Stimulated activated CD4-positive, alpha-beta T cell treated with anti-CD3 and anti-CD28 coated beads, Interleukin-4, amount 100 ng/mL, for 48 hours (primary cell): ENCODE results near the gene SPDYE3.
A peak's percentile ranks its signal among the peaks of the same experiment; 100 is the strongest.
"Not testable (repeated sequence)": the region's sequence is repeated elsewhere in the genome, so short reads cannot be mapped to it uniquely, and the experiment has no call there.

ENCODE experiments used
- DNase-seq, 2 donors: peaks; one replicate each; pipeline ENCODE4 v3.0.0-alpha.2; 2020; ENCODE audit warnings: low read depth in 2 of 2

The SPDYE3 gene, protein sequence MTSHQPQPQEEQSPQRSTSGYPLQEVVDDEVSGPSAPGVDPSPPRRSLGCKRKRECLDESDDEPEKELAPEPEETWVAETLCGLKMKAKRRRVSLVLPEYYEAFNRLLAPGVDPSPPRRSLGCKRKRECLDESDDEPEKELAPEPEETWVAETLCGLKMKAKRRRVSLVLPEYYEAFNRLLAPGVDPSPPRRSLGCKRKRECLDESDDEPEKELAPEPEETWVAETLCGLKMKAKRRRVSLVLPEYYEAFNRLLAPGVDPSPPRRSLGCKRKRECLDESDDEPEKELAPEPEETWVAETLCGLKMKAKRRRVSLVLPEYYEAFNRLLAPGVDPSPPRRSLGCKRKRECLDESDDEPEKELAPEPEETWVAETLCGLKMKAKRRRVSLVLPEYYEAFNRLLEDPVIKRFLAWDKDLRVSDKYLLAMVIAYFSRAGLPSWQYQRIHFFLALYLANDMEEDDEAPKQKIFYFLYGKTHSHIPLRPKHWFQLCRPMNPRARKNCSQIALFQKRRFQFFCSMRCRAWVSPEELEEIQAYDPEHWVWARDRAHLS

DNA sequence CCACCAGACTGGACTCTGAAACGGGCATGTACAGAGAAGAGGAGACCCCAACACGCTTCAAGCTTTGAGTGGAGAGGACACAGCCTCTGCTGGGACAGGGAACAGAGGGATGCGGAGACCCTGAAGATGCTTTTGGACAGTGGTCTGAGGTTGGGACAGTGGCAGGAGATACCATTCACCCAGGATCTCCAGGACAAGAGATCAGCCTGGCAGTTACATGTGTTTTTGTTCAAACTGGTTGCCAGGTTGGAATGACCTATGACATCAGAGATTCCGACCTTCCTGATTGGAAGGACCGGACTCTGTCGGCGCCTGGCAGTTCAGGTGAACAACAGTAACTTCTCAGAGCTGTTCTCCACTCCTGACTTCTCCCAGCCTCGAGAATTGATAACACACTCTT is at the start of gene SPDYE3:
Gene SPDYE3, plus strand, starts transcription at position 301 of the 400 bp plus-strand sequence. CDS start 184 bp downstream, outside the sequence.
- not testable (repeated sequence) for DNase-seq

DNA sequence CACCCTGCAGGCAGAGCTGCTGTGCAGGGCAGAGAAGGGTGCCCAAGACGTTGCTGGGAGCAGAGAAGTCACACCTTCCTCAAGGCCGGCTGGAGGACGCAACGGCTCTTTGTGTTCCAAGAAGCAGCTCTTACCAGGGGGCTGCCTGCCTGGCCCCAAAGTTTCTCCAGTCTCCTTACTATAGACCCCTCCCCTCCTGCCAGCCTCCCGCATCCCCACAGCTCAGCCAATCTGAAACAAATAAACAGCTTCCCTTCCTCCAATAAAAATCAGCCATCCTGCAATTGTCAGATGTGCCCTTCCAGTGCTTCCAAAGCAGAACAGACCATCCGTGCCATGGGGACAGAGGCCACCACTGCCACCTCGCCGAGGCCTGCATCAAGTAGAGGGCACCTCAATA is 47.5 kb upstream of the SPDYE3 start:
- not testable (repeated sequence) for DNase-seq

DNA sequence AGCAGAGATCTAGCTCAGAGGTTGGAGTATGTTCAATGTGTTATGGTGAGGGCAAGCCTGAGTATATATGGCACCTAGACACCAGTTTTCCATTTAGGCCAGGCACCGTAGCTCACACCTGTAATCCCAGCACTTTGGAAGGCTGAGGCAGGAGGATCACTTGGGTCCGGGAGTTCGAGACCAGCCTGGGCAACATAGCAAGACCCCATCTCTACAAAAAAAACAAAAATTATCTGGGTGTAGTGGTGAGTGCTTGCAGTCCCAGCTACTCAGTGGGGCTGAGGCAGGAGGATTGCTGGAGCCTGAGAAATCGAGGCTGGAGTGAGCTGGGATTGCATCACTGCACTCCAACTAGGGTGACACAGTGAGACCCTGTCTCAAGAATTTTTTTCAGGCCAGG is 44.6 kb upstream of the SPDYE3 start:
- DNase-seq = not testable (repeated sequence)

DNA sequence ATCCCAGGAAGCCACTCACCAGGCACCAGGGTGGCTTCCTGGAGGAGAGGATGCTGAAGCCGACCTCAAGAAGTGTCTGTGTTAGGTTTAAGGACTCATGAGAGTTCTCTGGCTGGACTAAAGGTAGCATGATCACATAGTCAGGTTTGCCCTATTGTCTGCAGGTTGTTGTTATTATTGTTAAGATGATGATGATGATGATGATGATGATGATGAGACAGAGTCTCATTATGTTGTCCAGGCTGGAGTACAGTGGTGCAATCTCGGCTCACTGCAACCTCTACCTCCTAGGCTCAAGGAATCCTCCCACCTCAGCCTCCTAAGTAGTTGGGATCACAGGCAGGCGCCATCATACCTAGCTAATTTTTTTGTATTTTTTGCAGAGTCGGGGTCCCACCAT is 43.3 kb upstream of the SPDYE3 start:
- not testable (repeated sequence) for DNase-seq

DNA sequence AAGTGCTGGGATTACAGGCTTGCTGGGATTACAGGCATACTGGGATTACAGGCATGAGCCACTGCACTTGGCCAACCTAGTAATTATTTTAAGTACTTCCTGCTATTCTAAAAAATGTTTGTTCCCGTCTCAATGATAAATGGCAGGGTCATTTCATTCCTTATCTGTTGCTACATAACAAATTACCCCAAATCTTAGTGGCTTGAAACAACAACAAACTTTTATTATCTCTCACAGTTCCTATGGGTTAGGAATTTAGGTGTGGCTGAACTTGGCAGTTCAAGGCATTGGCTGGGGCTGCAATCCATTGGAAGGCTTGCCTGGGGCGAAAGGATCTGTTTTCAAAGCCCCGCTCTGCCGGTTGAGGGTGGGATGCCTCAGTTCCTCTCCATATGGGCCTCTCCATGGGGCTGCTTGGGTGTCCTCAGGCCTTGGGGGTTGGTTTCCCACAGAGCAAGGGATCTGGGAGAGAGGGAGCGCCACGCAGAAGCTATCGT is 42.8 kb upstream of the SPDYE3 start:
- DNase-seq = not testable (repeated sequence)

DNA sequence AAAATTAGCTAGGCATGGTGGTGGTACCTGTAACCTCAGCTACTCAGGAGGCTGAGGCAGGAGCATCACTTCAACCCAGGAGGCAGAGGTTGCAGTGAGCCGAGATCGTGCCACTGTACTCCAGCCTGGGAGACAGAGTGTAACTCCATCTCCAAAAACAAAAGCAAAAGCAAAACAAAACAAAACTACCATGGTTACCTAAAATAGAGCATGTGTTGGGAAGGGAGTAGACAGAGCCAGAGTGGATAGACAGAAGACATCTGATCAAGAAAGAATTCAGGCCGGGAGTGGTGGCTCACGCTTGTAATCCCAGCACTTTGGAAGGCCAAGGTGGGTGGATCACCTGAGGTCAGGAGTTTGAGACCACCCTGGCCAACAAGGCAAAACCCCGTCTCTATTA is 41.7 kb upstream of the SPDYE3 start:
- DNase-seq = not testable (repeated sequence)

DNA sequence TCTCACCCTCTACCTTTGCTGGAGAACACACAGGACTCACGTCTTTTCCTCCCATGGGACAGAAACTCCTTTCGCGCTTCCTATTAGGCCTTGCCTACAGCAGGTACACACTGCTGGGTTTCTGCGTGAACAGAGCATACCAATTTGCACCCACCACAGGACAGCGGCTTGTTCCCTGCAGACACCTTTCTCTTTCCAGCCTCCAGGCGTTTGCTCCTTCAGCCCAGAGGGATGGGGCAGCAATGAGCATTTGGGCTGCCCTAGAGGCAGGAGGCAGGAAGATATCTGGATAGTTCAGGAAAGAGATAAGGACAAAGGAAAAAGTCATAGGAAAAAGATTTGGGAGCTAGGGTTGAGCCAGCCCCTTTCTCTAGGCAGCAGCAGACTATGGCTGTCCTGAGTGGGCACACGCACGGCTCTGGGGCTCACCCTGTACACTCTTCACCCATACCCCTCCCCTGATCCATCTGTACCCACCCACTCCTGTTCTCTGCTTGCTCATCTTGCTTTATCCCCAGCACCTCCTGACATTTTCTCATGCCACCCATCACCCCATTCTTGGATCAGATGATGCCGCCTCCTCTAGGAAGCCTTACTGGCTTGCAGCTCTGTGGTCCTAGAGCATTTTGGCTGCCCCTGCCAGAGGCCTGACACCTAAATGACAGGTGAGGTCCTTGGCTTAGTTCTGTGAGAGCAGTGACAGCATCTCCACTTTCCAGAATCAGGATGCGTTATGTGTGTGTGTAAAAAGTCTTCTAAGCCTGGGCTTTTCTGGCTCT is 40.7 kb upstream of the SPDYE3 start:
- no peak for DNase-seq

DNA sequence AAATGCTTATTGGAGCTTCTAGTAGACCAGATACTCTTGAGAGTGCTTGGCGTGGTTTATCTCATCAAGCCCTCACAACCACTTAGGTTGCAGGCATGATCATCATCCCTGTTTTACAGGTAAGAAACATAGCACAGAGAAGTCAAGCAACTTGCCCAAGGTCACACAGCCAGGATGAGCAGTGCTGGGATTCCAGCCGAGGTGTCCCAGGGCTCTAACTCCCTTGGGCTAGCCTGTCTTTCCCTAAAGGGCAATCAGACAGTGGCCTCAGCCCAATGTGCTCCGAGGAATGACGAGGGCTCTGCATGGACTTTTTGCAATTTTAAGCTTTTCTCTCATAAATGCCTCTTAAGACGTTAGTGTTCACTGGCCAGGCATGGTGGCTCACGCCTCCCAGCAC is 39.9 kb upstream of the SPDYE3 start:
- no peak for DNase-seq

DNA sequence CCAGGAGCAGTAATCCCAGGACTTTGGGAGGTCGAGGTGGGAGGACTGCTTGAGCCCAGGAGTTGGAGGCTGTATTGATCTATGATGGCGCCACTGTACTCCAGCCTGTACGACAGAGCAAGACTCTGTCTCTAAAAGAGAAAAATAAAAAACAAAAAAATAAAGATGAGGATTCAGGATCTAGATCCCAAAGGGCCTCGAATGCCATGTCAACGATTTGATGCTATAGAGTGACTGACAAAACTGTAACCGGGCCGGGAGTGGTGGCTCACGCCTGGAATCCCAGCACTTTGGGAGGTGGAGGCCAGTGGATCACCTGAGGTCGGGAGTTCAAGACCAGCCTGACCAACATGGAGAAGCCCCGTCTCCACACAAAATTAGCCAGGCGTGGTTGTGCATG is 38.6 kb upstream of the SPDYE3 start:
- not testable (repeated sequence) for DNase-seq

DNA sequence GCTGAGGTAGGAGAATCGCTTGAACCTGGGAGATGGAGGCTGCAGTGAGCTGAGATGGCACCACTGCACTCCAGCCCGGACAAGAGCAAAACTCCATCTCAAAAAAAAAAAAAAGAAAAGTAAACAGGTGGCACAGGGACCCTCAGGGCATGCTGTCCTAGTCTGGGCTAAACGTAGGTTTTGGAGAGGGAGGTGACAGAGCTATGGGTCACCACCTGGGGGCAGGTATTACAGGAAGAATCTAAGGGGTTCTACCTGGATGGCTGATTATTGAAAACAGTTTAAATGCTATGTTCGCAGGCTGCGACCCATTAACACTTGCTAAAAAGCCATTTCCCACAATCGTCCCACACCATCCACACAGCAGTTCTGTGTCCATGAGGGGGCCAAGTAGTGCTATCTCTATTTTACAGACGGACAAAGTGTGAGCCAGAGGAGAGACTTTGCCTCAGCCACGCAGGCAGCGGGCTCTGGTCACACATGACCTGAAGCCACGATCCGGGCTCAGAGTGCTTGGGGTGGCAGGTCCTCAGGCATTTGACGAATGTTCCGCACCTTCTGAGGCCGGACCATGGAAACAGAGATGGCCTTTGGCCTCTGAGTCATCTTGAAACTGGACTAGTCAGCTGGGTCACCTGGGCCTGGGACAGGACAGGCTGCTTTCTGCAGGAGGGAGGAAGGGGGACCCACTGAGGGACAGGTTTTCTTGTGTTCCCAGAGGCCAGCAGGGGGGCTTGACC is 38.0 kb upstream of the SPDYE3 start:
- not testable (repeated sequence) for DNase-seq

DNA sequence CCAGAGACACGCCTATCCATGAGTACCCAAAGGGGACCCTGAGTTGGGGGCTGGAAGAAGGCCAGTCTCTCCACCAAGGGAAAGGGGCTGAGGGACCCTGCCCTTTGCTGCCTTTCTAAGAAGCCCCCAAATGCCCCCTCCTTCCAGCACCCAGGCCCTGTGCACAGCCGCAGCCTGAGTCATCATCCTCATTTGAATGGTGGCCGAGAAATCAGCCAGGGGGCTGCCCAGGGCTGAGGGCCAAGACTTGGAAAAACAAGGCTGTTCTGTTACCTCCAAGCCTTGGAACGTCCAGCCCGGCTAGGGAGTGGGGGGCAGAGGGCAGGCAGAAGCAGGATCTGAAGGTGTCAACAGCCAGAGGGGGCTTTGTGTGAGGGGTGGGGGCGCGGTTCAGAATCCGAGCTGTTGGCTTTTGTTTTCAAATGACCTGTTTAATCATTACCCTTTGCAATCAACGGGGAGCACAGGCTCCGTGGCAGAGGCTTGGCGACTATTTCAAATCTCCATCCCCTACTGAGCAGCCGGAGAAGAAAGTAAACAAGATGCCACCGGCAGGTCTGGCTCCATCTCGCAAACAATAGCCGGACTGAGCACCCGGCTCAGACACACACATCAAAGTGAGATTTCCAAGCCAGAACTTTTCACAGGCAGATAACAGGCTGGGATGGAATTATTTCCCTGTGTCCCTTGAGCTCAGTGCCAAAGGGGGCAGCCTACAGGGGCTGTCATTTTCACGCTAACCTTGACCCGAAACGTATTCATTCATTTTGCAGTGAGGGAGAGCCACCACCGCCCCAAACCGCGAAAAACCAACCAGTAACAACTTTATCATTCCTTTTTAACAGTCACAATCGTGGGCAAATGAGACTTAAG is 37.2 kb upstream of the SPDYE3 start:
- DNase-seq = not testable (repeated sequence)

DNA sequence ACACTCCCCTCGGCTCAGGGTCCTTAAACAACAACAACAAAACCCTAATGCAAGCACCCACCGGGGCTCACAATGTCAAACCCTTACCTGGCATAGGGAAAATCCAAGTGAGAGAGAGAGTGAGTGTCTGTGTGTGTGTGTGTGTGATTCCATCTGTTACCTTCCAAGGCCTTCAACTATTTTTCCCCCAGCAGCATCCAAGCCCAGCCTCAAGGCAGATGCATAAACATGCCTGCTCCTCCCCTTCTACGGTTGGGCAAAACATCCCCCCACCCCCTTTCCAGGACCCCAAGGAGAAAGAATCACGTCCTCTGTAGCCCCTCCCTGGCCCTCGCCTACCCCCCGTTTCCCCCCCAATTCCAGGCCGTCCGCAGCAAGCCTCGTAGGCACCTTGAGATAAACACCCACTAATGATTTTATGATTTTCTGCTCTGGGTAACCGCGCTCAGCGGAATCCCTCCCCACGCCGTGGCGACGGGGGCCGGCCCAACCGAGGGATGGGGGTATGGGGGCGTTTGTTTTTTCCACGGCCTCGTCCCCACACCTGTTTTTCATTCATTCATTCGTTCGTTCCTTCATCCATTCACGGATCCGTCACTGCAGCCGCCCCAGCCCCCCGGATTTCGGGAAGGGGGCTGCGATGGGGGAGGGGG is 36.4 kb upstream of the SPDYE3 start:
- DNase-seq = not testable (repeated sequence)

DNA sequence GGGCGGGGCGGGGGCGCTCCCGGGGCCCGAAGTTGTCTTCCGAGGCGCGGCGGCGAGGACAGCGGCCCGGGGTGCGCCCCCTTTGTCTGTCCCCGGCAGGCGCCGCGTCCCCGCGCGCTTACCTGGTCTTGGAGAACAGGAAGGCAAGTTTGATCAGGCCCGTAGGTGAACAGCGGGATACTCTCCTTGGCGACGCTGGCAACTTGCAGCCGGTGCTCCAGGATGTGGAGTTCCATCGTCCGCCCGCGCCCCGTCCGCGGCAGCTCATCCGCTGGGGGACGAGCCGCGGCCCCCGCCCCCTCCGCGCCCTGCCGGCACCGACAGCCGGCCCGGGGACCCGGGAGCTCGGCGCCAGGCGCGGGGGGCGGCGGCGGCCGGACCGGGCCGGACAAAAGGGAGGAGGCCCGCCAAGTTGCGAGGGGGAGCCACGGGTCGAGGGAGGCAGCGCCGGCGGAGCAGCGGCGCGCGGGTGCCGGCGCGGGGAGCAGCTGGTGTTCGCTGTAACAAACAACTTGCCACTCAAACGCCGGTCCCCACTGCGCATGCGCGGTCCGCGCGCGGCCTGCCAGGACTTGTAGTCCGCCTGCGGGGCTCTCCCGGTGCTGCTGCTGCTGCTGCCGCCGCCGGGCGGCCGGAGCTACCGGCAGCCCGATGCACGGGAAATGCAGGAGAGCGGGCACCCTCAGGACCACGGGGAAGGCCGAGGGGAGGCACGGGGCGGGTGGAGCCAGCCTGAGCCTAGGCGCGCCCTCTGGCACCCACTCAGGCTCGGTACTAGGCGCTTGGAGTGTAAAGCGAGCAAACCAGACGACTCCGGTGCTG is 35.6 kb upstream of the SPDYE3 start:
- DNase-seq = peak; percentile 96 to 97

DNA sequence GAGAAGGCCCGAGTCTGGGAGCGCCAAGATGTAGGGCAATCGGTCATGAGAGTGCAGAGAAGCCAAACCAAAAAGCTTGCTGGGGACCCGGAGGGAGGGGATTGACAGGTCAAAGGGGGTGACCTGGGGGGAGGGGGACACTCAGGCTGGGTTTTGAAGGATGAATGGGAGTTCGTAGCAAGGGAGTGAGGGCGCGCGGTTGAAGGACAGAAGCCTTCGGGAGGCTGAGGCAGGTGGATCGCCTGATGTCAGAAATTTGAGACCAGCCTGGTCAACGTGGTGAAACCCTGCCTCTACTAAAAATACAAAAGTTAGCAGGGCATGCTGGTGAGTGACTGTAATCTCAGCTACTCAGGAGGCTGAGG is 35.0 kb upstream of the SPDYE3 start:
- DNase-seq = not testable (repeated sequence)

DNA sequence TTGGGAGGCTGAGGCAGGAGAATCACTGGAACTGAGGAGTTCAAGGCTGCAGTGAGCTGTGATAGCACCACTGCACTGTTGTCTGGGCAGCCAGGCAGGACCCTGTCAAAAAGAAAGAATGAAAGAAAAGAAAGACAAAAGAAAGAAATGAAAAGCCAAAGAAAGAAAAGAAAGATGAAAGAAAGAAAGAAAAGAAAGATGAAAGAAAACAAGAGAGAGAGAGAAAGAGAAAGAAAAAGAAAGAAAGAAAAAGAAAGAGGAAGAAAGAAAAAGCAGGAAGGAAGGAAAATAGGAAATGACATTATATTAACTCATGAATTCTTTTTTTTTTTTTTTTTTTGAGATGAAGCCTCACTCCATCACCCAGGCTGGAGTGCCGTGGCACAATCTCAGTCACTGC is 32.4 kb upstream of the SPDYE3 start:
- no peak for DNase-seq

DNA sequence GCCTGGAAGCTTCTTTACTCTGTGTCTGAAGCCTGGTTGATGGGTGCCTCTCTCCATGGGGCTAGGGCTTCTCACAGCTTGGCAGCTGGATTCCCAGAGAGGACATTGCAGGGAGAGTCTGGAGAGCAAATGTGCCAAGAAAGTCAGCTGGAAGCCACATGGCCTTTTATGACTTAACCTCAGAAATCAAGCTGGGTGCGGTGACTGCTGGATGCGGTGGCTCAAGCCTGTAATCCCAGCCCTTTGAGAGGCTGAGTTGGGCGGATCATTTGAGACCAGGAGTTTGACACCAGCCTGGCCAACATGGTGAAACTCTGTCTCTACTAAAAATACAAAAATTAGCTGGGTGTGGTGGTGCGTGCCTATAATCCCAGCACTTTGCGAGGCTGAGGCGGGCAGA is 31.4 kb upstream of the SPDYE3 start:
- DNase-seq = not testable (repeated sequence)

DNA sequence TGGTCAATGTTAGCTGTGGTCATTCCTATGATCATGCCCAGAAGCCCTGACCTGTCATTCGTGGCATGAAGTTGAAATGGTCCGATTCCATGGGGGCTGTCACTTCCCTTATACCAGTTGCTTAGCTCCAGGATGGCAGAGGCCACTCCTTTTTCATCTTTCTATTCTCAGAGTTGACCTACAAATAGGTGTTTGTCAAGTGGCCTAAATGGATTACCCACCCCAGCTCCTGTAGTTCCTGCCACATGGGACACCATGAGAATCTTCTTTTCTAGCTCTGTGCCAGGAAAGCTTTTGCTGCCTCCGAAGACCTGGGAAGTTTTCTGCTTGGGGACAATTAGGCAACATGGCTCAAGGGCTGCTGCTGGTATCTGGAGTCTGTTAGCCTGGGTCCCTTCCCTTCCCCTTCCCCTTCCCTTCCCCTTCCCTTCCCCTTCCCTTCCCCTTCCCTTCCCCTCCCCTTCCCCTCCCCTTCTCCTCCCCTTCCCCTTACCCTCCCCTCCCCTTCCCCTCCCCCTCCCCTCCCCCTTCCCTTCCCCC is 25.4 kb upstream of the SPDYE3 start:
- DNase-seq = not testable (repeated sequence)

DNA sequence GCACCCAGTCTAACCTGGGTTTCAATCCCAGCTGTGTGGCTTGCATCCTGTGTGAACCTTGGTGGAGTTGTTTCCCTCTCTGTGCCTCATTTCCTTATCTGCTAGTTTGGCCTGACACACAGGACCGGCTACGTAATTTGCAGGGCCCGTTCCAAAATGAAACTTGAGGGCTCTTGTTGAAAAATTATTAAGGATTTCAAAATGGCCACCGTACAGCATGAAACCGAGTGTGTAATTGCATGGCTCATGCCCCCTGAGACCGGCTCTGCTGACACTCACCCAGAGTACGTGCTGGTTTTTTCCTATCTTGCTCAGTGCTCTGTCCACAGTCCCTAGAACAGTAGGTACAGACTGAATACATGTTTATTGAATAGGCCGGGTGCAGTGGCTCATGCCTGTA is 24.4 kb upstream of the SPDYE3 start:
- DNase-seq = not testable (repeated sequence)
